HG02571 (cell line): ENCODE data around the gene MRPL43.
"Not testable (repeated sequence)": the region's sequence is repeated elsewhere in the genome, so short reads cannot be mapped to it uniquely, and the experiment has no call there.

ENCODE experiments used
- ATAC-seq: cut with Tn5 transposase; IDR thresholded peaks from one replicate; pipeline ENCODE4 v1.9.1; 2021; ENCODE audit warnings: mild to moderate bottlenecking, moderate library complexity; ENCODE audit not compliant: unreplicated experiment

Gene MRPL43

DNA sequence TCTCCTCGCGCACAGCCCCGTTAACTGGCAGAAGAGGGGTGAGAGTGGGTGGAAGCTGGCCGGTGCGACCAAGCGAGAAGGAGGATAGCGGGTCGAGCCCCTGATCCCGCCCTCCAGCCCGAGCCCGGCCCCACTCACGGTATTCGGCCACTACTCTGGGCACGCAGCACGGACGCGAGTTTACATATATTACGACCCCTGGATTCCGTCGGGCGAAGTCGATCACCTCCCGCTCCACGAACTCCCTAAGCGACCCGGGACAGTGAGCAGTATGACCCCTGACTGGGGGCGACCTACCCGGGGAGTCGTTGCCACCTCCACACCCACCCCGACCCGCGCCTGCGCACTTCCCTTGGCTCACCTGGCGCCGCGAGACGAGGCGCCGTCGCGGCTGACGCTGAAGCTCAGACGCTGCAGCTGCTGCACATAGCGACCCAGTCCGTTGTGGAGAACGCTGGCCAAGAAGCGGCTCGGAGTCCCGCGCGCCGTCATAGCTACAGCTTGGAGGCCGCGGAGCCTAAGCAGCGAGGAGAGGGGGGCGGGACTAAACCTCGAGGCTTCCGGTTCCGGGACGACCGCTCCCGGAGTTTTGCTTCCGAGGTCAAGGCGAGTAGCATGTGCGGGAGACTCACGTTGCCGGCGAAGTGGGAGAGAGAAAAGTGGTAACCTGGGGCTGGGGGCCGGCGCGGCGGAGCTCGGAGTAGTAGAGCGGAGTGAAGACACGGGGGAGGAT lies at the start of gene MRPL43, which contains the start of gene TWNK:
MRPL43 (minus strand) TSS at position 546 of the 733 bp plus-strand sequence; CDS start at position 492, 54 bp downstream.
TWNK (plus strand) TSS at position 592 of the 733 bp plus-strand sequence. CDS start 668 bp downstream, outside the sequence.
- ATAC-seq: peak; percentile 85

DNA sequence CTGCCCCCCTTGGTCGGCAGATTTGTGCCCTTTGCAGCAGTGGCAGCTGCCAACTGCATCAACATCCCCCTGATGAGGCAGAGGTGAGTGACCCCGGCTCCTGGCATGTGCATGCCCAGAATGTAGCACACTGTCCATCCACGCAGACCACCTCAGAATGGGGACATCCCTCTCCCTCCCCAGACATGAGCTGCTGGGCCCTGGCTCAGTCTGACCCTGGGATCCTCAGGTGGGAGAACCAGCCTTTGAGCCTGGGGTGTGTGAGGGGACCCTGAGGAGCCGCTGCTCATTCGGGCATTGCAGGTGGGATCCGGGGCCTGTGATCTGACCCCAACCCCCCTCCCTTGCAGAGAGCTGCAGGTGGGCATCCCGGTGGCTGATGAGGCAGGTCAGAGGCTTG lies 49.4 kb upstream of the MRPL43 start:
- ATAC-seq: no peak

DNA sequence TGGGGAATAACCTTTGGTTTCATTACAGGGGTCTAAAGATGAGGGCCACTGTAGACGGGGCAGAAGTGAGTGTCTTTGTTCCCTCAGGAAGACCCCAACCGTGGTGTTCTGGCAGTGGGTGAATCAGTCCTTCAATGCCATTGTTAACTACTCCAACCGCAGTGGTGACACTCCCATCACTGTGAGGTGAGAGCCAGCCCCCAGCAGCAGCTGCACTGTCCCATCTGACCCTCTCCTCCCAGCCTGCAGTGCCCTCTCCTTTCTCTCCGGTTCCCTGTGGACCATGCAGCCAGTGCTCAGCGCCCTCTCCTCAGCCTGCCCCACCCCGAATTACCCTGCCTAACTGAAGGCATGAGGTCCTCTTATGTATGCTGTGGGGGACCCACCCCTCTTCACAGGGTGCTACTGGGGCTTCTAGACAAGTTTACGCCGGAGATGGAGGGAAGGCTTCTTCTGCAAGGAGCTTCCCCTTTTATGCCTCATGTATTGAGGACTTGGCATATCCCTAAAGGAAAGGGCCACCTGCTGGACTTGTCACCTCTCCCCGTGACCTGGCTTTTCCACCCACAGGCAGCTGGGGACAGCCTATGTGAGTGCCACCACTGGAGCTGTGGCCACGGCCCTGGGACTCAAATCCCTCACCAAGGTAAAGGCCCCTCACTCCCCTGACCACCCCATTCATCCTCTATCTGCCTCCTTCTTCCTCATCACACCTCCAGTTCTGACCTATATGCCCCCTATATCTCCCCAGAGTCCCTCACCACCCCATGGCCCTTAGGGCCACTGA lies 48.8 kb upstream of the MRPL43 start:
- no peak for ATAC-seq

DNA sequence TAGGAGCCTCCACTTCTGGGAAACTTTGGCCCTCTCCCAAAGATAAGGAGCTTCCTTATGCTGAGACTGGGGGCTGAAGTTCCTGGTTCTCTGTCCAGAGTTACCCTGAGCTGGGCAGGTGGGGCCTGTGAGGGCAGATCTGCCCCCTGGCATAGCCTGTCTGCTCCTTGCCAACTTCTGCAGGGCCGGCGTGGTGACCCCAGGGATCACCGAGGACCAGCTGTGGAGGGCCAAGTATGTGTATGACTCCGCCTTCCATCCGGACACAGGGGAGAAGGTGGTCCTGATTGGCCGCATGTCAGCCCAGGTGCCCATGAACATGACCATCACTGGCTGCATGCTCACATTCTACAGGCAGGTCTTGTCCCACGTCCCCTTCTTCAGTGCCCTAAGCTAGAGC lies 48.0 kb upstream of the MRPL43 start:
- ATAC-seq: no peak

DNA sequence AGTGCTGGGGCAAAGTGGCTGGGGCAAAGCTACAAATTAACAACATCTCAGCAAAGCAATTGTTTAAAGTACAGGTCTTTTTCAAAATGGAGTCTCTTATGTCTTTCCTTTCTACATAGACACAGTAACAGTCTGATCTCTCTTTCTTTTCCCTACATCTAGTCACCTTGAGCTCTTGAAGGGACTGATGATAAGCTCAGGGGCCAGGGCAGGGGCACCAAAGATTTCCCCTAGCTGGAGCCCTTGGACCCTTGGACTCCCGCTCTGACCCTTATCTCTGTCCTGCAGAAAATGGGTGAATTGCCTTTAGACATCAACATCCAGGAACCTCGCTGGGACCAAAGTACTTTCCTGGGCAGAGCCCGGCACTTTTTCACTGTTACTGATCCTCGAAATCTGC lies 47.1 kb upstream of the MRPL43 start:
- not testable (repeated sequence) for ATAC-seq

DNA sequence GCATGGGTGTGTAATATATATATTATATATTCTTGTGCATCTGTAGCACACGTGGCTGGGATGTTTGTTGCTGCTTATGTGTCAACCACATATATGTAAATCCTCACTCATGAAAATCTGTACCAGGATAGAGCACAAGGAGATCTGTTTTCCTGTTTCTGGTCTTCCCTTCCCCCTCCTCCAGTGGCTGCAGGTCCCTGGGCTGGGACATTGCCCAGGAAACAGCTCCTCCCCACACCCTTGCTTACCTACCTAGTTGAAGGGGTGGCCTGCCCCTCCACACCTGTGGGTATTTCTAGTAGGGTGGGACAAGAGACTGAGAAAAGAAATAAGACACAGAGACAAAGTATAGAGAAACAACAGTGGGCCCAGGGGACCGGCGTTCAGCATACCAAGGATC lies 46.0 kb upstream of the MRPL43 start:
- ATAC-seq: no peak

DNA sequence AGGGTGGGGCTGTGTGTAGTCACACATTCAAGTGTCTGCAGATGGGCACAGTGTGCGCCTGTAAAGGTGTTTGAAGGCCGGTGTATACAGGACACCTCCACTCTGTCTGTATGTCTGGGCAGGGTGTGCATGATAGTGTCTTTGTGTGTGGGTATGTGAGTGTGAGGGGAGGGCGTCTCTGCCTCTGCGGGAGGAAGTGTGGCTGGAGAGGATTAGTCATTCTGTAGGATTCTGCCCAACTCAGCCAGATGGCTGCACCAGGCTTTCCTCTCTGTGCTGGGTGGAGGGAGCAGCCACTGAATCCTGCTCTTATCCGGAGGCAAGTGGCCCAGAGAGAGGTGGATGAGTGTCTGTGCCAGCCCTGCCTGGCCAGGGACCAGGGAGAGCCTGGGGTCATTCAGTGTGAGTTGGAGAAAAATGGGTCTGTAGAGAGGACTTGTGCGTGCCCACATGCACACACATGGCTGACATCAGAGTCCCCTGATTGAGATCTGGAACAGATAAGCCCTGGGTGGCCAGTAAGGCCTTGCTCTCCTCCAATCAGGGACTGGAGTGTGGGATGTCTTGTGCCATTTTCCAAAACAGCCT lies 45.4 kb upstream of the MRPL43 start:
- ATAC-seq: no peak

DNA sequence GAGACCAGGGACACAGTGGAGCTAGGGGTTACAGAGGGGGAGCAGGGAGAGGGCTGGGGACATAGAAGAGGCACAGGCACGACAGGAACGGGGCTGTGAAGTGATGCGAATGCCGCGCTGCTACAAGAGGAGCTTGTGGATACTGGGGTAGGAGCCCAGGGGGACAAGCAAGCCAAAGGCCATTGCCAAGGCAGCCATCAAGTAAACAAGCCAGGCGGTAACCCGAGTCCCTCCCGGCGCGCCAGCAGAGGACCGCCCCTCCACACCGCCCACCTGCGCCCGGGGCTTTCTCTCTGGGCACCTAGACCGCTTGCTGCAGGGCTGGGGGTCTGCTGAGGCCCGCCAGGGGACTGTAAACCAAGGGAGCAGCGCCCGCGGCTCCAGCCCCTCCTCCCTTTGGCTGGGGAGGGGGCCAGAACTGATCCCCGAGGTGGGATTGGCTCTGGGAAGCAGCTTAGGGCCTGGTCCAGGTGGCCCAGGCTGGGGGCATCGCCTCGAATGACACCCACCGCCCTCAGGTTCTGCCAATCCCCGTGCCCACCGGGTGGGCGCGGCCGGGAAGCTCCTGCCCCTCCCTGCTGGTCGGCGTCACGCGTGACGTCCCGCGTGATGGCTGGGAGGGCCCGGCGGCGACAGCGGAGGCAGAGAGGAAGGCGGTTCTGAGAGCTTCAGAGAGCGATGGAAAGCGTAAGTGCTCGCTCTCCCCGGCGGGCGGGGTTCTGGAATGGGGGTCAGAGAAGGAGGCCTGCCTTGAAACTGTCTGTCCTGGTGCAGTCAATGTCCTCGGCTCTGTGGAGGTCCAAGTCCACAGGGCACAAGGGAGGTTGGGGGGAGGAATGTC lies 44.7 kb upstream of the MRPL43 start:
- no peak for ATAC-seq

DNA sequence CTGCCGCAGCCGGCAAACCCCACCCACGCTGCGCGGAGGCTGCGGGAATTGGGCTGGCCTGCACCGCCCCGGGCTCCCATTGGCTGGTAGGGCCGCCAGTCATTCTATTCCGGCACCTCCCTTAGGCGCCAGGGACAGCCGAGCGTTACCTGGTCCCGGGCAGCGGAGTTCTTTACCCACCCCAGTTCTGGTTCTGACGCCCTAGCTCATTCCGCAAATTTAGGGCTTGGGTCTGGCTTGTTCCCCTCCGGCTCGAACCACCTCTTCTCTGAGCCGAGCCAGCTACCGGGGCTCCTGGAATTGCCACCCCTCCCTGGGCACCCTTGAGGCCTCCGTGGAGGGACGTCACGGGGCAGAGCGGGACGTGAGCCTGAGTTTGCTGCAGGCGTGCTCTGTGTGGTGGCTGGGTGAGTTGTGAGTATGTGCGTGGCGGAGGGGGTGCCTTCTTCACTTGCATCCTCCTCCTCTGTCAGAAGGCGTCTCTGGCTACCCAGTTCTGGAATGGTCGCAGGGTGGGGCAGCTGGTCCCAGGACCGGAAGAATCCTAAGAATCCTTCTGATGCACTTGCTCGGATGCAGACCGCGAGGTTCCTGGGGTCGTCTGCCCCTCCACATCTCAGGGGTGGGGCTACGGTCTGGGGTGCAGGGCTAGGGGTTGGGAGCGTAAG lies 44.0 kb upstream of the MRPL43 start, which contains the start of the genes PDZD7 and SFXN3:
PDZD7 (minus strand) TSS at position 2 of the 668 bp plus-strand sequence. CDS start 910 bp downstream, outside the sequence.
SFXN3 (plus strand) TSS at position 107 of the 668 bp plus-strand sequence. CDS start 3,461 bp downstream, outside the sequence.
- peak; percentile 90 for ATAC-seq

DNA sequence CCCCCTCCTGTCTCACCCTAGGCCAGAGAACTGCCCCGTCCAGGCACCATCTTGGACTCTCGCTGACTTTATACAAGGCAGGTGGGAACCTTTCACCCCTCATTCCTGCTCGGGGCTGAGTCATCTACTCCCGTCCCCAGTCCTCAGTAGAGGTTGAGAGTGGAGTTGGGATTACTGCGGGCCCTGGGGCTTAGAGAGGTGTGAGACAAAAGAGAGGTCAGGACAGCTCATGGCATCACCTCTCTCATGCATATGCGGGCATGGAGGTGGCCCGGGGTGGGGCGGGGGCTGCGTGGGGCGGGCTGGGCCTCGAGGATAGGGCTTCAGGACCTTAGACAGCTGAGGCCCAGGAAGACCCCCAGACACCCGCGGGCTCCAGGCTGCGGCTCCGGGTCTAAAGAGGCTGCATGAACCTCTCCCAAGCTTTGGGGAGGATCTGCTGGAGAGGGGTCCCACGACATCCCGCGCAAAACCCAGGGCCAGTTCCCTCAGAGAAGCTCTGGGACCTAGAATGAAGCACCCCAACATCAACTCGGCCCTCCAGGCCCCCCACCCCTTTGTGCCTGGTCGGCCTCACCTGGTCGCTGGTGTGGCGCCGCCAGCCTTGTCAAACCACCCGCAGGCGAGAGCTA lies 43.3 kb upstream of the MRPL43 start:
- no peak for ATAC-seq

DNA sequence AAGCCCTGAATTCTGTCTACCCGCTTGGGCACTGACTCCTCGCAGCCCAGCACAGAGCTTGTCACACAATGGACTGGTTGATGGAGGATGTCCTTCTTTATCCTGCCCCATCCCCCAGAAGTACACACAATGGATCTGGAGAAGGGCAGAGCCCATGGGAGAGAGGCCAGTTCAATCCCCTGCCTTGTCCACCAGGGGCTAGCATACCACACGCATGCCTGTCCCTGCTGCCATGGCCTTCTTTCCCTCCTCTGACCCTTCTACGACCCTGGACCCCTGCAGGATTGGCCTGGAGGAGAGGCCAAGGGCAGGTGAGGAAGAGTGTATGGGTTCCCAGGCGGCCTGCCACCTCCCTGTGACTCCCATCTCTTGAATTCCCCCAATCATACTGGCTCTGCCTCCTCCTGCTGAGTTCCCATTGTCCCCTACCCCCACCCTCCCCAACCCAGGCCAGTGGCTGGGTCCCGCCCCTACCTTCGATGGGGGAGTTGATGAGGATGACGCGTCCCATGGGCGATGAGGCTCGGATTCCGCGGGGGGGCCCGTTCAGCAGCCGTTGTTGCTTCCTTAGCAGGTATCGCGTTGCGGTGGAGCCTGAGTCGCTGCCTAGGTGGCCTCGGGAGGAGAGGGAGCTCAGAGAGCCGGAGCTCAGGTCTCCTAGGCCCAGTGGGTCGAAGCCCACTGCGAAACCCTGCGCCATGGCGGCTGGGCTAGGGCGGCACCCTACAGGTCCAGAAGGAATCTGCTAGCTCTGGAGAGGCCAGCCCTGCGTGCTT lies 42.4 kb upstream of the MRPL43 start:
- no peak for ATAC-seq

DNA sequence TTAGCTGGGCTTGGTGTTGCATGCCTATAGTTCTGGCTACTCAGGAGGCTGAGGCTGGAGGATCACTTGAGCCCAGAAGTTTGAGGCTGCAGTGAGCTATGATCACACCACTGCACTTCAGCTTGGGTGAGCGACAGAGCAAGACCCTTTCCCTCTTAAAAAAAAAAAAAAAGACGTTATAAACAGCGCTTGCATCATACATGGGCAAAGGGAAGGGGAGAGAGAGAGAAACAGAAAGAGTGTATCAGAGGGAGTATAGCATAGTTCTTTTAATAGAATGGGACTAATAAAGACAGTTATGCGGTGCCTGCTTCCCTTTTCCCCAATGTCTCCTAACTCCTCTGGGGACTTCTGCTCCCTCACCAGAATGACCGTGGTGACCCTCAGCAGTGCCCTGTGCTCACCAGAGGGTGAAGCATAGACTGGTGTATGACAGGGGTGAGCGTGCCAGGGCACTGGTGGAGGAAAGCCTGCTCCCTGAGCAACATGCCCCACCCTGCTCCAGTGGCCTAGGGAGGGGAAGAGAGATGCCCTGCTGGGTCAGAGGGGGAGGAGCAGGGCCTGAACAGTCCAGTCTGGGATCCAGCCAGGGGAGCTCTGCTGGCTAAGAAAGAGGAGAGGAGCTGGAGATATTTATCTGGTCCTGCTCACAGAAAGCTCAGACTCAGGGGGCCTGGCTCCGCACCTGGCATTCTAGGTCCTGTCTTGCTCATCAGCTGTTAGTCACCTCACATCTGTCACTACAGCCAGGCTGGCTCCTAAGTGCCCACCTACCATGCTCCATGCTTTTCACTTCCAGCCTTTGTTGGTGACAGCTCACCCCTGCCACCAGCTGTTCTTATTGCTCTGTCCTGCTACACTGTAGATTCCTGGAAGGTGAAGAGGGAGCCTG lies 41.4 kb upstream of the MRPL43 start:
- no peak for ATAC-seq

DNA sequence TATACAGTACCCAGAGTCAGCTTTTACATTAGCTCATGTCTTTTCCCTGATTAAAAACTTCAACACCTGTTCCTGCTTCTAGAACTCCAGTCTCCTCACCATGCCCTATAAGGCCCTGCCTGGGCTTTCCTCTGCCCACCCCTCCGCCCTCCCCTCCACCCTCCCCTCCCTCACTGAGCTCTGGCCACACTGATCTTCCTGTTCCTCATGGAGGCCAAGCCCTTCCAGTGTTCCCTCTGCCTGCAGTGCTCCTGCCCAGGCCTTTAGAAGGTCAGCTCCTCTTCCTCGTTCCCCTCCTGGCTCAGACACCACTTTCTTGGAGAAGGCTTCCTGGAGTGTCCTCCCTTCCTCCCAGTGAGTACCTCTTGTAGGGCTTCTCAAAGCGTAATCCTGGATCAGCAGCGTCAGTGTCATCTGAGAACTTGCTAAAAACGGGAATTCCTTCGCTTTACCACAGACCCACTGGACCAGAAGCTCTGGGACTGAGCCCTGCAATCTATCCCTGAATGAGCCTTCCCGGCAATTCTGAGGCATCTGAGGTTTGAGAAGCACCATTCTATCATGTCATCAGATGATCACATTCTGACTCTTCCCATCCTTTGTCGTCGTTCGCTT lies 39.9 kb upstream of the MRPL43 start:
- no peak for ATAC-seq

DNA sequence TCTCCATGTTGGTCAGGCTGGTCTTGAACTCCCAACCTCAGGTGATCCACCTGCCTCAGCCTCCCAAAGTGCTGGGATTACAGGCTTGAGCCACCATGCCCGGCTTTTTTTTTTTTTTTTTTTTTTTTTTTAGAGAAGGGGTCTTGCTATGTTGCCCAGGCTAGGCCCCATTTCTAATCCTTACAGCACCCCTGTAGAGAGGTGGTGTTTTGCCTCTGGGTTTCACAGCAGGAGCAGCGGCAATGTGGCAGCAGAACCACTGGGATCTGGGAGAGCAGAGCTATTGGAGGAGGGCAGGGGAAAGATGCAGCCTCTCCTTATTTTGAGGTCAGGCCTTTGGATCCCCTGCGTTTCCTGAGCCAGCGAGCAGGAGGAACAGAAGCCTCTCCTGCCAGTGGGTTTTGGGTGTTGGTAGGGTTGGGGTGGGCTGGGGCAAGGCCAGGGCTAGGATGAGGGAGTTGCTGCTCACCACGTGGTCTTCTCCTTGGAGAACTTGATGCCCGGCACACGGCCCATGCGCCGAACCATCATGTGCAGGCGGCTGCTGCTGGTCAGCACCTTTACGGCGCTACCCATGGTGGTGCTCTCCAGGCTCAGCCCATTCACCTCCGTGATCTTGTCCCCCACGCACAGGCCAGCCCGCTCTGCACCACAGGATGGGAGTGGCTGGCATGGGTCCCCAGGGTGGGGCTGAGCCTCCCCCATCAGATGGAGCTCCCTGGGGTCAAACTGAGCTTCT lies 35.8 kb upstream of the MRPL43 start:
- no peak for ATAC-seq

DNA sequence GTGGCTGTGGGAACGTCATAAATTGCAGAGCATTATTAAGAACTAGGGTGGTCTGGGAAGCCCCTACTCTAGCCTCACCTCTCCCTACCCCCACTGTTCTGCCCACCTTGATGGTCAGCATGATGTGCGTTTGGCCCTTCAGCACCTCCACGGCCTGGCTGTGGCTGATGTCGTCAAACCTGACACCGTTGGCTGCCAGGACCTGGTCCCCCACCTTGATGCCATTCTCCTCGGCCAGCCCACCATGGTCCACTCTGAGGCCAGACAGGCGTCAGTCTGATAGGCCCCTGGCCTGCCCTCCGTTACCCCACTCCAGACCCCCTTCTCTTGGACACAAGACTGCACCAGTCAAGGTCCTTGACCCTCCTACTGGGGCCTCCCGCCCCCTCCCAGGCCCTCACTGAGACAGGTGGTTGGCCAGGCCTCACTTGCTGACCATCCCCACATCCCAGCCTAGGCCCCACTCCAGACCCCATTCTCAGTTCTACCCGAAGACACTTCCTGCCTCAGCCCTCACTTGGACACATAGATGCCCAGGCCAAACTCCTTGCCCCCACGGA lies 34.5 kb upstream of the MRPL43 start:
- no peak for ATAC-seq

DNA sequence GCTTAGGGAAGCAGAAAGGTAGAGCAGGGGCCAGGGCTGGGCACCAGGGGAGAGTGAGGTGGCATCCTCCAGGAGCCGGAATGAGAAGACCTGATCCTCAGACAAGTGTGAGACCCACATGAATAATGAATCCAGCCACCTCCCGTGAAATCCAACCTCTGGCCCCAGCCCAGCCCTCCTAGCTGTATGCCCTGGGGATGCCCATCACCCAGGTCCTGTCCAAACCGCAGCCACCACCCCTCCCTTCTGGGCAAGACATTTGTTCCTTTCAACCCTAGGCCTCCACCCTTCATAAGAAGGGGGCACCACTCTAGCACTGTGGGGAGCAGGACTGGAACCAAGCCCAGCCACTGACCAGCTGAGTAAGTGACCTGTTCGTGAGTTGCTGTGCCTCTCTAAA lies 33.9 kb upstream of the MRPL43 start:
- no peak for ATAC-seq
